GM23338 (cell line): ENCODE measurements around the gene BRK1. TPM values are rescaled to one million over a fixed set of nuclear protein-coding genes. Genes with fewer than 3 reads are reported as not detected.
A peak's percentile ranks its signal among the peaks of the same experiment; 100 is the strongest.

Experiments
- ATAC-seq: fragments of 200-7000 bp; cut with Tn5 transposase; 3 replicates; pipeline ENCODE4 v1.9.1; 2020
- DNase-seq: peaks from one replicate; pipeline ENCODE4 v3.0.0-alpha.2; 2015; ENCODE audit warnings: low spot score
- H2AFZ ChIP-seq: fragments of 200-600 bp; sonication (generic); 2 replicates; pipeline ENCODE4 v1.8.0; 2016; ENCODE audit warnings: antibody characterized with exemption, mild to moderate bottlenecking, moderate library complexity
- H3F3A ChIP-seq: fragments of 200-600 bp; sonication (generic); replicated peaks from 2 replicates; pipeline ENCODE4 v1.8.0; 2017; ENCODE audit warnings: antibody characterized with exemption, mixed run types, low read depth
- H3K27ac ChIP-seq: fragments of 200-600 bp; sonication (generic); 2 replicates; pipeline ENCODE4 v1.6.1; 2016; ENCODE audit warnings: low read depth
- H3K27me3 ChIP-seq: fragments of 200-600 bp; sonication (generic); 2 replicates; pipeline ENCODE4 v1.8.0; 2016; ENCODE audit warnings: mild to moderate bottlenecking, mixed run types, moderate library complexity; ENCODE audit not compliant: insufficient read depth
- H3K36me3 ChIP-seq: fragments of 200-600 bp; sonication (generic); 2 replicates; pipeline ENCODE4 v1.8.0; 2016; ENCODE audit warnings: mild to moderate bottlenecking; ENCODE audit not compliant: insufficient read depth
- H3K4me1 ChIP-seq: fragments of 200-600 bp; sonication (generic); 2 replicates; pipeline ENCODE4 v1.8.0; 2016; ENCODE audit warnings: mild to moderate bottlenecking, moderate library complexity; ENCODE audit not compliant: insufficient read depth
- H3K4me2 ChIP-seq: fragments of 200-600 bp; sonication (generic); 2 replicates; pipeline ENCODE4 v1.7.1; 2017; ENCODE audit warnings: mixed run types
- H3K4me3 ChIP-seq: fragments of 200-600 bp; sonication (generic); 2 replicates; pipeline ENCODE4 v1.6.1; 2016; ENCODE audit warnings: mixed run types
- H3K79me2 ChIP-seq: fragments of 200-600 bp; sonication (generic); replicated peaks from 2 replicates; pipeline ENCODE4 v1.8.0; 2017; ENCODE audit warnings: mild to moderate bottlenecking; ENCODE audit not compliant: insufficient read depth
- H3K9me2 ChIP-seq: fragments of 200-600 bp; sonication (generic); 2 replicates; pipeline ENCODE4 v1.8.0; 2017; ENCODE audit not compliant: insufficient read depth
- H4K20me1 ChIP-seq: fragments of 200-600 bp; sonication (generic); replicated peaks from 2 replicates; pipeline ENCODE4 v1.8.0; 2017; ENCODE audit warnings: mild to moderate bottlenecking; ENCODE audit not compliant: insufficient read depth
- H3K27ac Mint-ChIP-seq: 2 replicates; pipeline ENCODE4 v1.8.0; 2020; ENCODE audit warnings: inconsistent platforms, mild to moderate bottlenecking, moderate library complexity, mixed read lengths
- H3K27me3 Mint-ChIP-seq: 3 replicates; pipeline ENCODE4 v1.8.0; 2022; ENCODE audit warnings: low read depth, mild to moderate bottlenecking, moderate library complexity, mixed read lengths, inconsistent platforms; ENCODE audit not compliant: insufficient read depth, poor library complexity
- H3K36me3 Mint-ChIP-seq: 3 replicates; pipeline ENCODE4 v1.8.0; 2021; ENCODE audit warnings: low read depth, mild to moderate bottlenecking, inconsistent platforms, moderate library complexity, mixed read lengths
- H3K4me1 Mint-ChIP-seq: 3 replicates; pipeline ENCODE4 v1.8.0; 2020; ENCODE audit warnings: mild to moderate bottlenecking, inconsistent platforms, mixed read lengths
- H3K4me3 Mint-ChIP-seq: 3 replicates; pipeline ENCODE4 v1.8.0; 2021; ENCODE audit warnings: moderate library complexity, mild to moderate bottlenecking, inconsistent platforms, mixed read lengths
- H3K9me3 Mint-ChIP-seq: 3 replicates; pipeline ENCODE4 v1.8.0; 2020; ENCODE audit warnings: moderate library complexity, mild to moderate bottlenecking, inconsistent platforms, mixed read lengths
- CTCF ChIP-seq, 2 experiments: fragments of 200-600 bp in 1 of 2; sonication (generic) in 1 of 2; conservative IDR thresholded peaks; 2 replicates each; pipeline versions ENCODE4 v1.5.1 to v1.6.1; 2016 to 2017; ENCODE audit warnings: antibody characterized with exemption in 2 of 2, low read depth in 2 of 2, mild to moderate bottlenecking in 2 of 2, moderate library complexity in 1 of 2
- EZH2 ChIP-seq: fragments of 200-600 bp; sonication (generic); IDR thresholded peaks from one replicate; pipeline ENCODE4 v1.8.0; 2017; ENCODE audit warnings: antibody characterized with exemption, mild to moderate bottlenecking, low read depth; ENCODE audit not compliant: unreplicated experiment
- EZH2phosphoT487 ChIP-seq: fragments of 200-600 bp; sonication (generic); IDR thresholded peaks from one replicate; pipeline ENCODE4 v1.8.1; 2018; ENCODE audit warnings: antibody characterized with exemption; ENCODE audit not compliant: unreplicated experiment
- POLR2AphosphoS5 ChIP-seq: IDR thresholded peaks from 2 replicates; pipeline ENCODE4 v1.6.1; 2016; ENCODE audit warnings: antibody characterized with exemption, low read depth
- REST ChIP-seq: IDR thresholded peaks from one replicate; pipeline ENCODE4 v1.6.1; 2018; ENCODE audit warnings: antibody characterized with exemption; ENCODE audit not compliant: unreplicated experiment
- STAT1 ChIP-seq: IDR thresholded peaks from one replicate; pipeline ENCODE4 v1.6.1; 2016; ENCODE audit warnings: antibody characterized with exemption; ENCODE audit not compliant: unreplicated experiment
- ZNF331 ChIP-seq: fragments of 250-450 bp; sonication (Bioruptor Pico); IDR thresholded peaks from 2 replicates; pipeline ENCODE4 v1.5.0; 2020; ENCODE audit warnings: low read depth, mild to moderate bottlenecking, moderate library complexity
- ZNF462 ChIP-seq: fragments of 250-450 bp; sonication (Bioruptor Pico); IDR thresholded peaks from 2 replicates; pipeline ENCODE4 v1.5.0; 2020; ENCODE audit warnings: mild to moderate bottlenecking, moderate library complexity
- polyA plus RNA-seq: library from polyadenylated mRNA; unstranded; fragments of >200 nt; fragmentation: Nextera tagmentation; extraction: Ambion mirVana; gene quantifications from 2 replicates; pipeline ENCODE4 v1.2.1, GENCODE V29; 2016
- total RNA-seq: library from RNA; depleted of rRNA; stranded (reverse); fragments of >200 nt; shearing (Covaris generic); gene quantifications from 2 replicates; pipeline ENCODE4 v1.2.3, GENCODE V29; 2014

Gene BRK1
- total and polyA plus RNA-seq, 2 experiments from 2014 or later: 130 to 165 TPM

GRCh38 chr3:10116928-10117327, 1.5 kb downstream of the BRK1 start:
- H3K79me2 ChIP-seq: peaks cover 61% of the 10 kb centered on the region
- H3K4me3 ChIP-seq: peak overlapping the region; percentile 98; the same call in 1 of the 2 replicates
- peaks cover 10% of the 10 kb centered on the region for H3K27me3 Mint-ChIP-seq
- DNase-seq (no peak), ATAC-seq (no peak)
- no peak overlapping the region for H3K27ac Mint-ChIP-seq
- H3K27ac ChIP-seq: no peak overlapping the region
- peaks cover 4% of the 10 kb centered on the region for H3K4me1 ChIP-seq
- peak overlapping the region; percentile 99; the same call in 2 of the 3 replicates for H3K4me3 Mint-ChIP-seq
- peaks cover 11% of the 10 kb centered on the region; the same call in 2 of the 3 replicates for H3K36me3 Mint-ChIP-seq
- H2AFZ ChIP-seq: no peak overlapping the region
- H3K9me2 ChIP-seq: no peaks in the 10 kb centered on the region
- H3K4me2 ChIP-seq: peak overlapping the region; percentile 96
- H3K4me1 Mint-ChIP-seq: peaks cover 6% of the 10 kb centered on the region
- no peaks in the 10 kb centered on the region; the same call in 2 of the 3 replicates for H3K9me3 Mint-ChIP-seq
- H3K36me3 ChIP-seq: peaks cover 5% of the 10 kb centered on the region; the same call in 1 of the 2 replicates
- peaks cover 13% of the 10 kb centered on the region; the same call in 1 of the 2 replicates for H4K20me1 ChIP-seq
- H3F3A ChIP-seq: 0 out of 2 replicates have a peak, but pooled peaks cover 4% of the 10 kb centered on the region
- no peaks in the 10 kb centered on the region for H3K27me3 ChIP-seq
- TF ChIP-seq ZNF331 (no peak), EZH2phosphoT487 (no peak), EZH2 (no peak), ZNF462 (CRISPR knock-in tag) (no peak), REST (no peak), STAT1 (no peak), POLR2AphosphoS5 (no peak), CTCF (conservative IDR thresholded peaks at IDR 0.05; ENCODE audit: low read depth in 2 of 2) (no peak)
